A673 (cell line): ENCODE data around the gene S100A3. TPM values are rescaled to one million over a fixed set of nuclear protein-coding genes. Genes with fewer than 3 reads are reported as not detected.
"Not testable (repeated sequence)": the region's sequence is repeated elsewhere in the genome, so short reads cannot be mapped to it uniquely, and the experiment has no call there.

Experiments used
- BruUV-seq: library from RNA; stranded (reverse); fragments of 400-500 nt; replicated peaks from 2 replicates; lab custom pipeline; 2021; lab: Mats Ljungman, UMichigan
- CTCF ChIA-PET: fragments of 300-600 bp; sonication (Branson Sonifier 250); formaldehyde crosslinking; loops from one replicate; lab custom pipeline; 2022; ENCODE audit warnings: antibody characterized with exemption; lab: Charles Lee
- POLR2A ChIA-PET: fragments of 300-600 bp; sonication (Branson Sonifier 250); formaldehyde crosslinking; loops from one replicate; lab custom pipeline; 2022; ENCODE audit warnings: antibody characterized with exemption; ENCODE audit not compliant: low non-redundant PET; lab: Charles Lee
- DNase-seq: peaks from one replicate; pipeline ENCODE4 v3.0.0-alpha.2; 2015; ENCODE audit warnings: low spot score
- H3K27ac ChIP-seq: fragments of 200-600 bp; sonication (generic); 2 replicates; pipeline ENCODE4 v1.5.1; 2016; ENCODE audit warnings: mixed run types, low read depth, mild to moderate bottlenecking, mixed read lengths, antibody characterized with exemption, low read length; ENCODE audit not compliant: poor library complexity, severe bottlenecking
- H3K27me3 ChIP-seq: fragments of 200-600 bp; sonication (generic); replicated peaks from 2 replicates; pipeline ENCODE4 v1.6.1; 2017; ENCODE audit warnings: mixed run types, low read depth, mild to moderate bottlenecking, mixed read lengths, antibody characterized with exemption, low read length; ENCODE audit not compliant: insufficient read depth, poor library complexity
- H3K36me3 ChIP-seq: fragments of 200-600 bp; sonication (generic); 2 replicates; pipeline ENCODE4 v1.6.1; 2016; ENCODE audit warnings: mixed run types, mild to moderate bottlenecking, mixed read lengths, antibody characterized with exemption, low read length; ENCODE audit not compliant: insufficient read depth, poor library complexity, severe bottlenecking
- H3K4me1 ChIP-seq: fragments of 200-600 bp; sonication (generic); 2 replicates; pipeline ENCODE4 v1.6.1; 2017; ENCODE audit warnings: mixed run types, mild to moderate bottlenecking, mixed read lengths, antibody characterized with exemption, low read length; ENCODE audit not compliant: insufficient read depth, poor library complexity, severe bottlenecking
- H3K4me3 ChIP-seq: fragments of 200-600 bp; sonication (generic); 2 replicates; pipeline ENCODE4 v1.5.1; 2016; ENCODE audit warnings: low read depth, mixed run types, mild to moderate bottlenecking, mixed read lengths, low read length; ENCODE audit not compliant: poor library complexity, severe bottlenecking
- H3K9me3 ChIP-seq: fragments of 200-600 bp; sonication (generic); 2 replicates; pipeline ENCODE4 v1.6.1; 2016; ENCODE audit warnings: mixed run types, low read depth, mild to moderate bottlenecking, mixed read lengths, antibody characterized with exemption, low read length; ENCODE audit not compliant: poor library complexity, severe bottlenecking
- EZH2 ChIP-seq: fragments of 200-600 bp; sonication (generic); IDR thresholded peaks from 2 replicates; pipeline ENCODE4 v1.6.1; 2017; ENCODE audit warnings: borderline replicate concordance, low read depth, mild to moderate bottlenecking, mixed read lengths, antibody characterized with exemption, low read length; ENCODE audit not compliant: poor library complexity, severe bottlenecking
- intact Hi-C: fragments of 100-400 bp; cut with micrococcal nuclease; formaldehyde crosslinking; loops from one replicate; pipeline ENCODE4 v1.10.0; 2022; ENCODE audit not compliant: unreplicated experiment
- total RNA-seq: library from RNA; stranded (reverse); gene quantifications from 2 replicates; pipeline ENCODE4 v1.2.3, GENCODE V29; 2021
- TF ChIP-seq, protein P1 (sequence below): fragments of 300-800, 200-600 bp; sonication (generic); conservative IDR thresholded peaks from 2 replicates; pipeline ENCODE4 v1.5.1; 2017; ENCODE audit warnings: low read depth, mild to moderate bottlenecking, antibody characterized with exemption, low read length, moderate library complexity, mixed read lengths

S100A3 gene
- total RNA-seq, 1 experiment from 2014 or later = 0.99 TPM

DNA sequence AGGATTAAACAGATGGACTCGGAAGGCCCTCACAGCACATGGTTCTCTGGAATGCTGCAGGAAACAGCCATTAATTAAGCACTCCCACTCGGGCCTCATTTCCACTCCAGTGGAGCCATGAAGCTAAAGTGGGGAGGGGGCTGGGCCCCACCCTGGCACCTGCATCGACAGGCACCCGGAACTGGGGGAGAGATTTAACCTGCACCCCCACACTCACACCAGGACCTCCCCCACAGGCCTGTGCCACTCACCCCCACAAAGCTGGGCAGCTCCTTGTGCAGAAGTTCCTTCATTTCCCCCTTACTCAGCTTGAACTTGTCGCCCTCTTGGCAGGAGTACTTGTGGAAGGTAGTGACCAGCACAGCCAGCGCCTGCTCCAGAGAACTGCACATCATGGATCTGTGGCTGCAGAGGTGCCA lies 14.4 kb upstream of the S100A3 start:
- no peaks in the 10 kb centered on the region for H3K9me3 ChIP-seq
- DNase-seq = no peak
- no peak overlapping the region for H3K27ac ChIP-seq
- no peaks in the 10 kb centered on the region for H3K36me3 ChIP-seq
- ChIA-PET POLR2A (no interaction called here), CTCF (no interaction called here)
- peaks cover 30% of the 10 kb centered on the region for H3K4me1 ChIP-seq
- TF ChIP-seq, protein P1, sequence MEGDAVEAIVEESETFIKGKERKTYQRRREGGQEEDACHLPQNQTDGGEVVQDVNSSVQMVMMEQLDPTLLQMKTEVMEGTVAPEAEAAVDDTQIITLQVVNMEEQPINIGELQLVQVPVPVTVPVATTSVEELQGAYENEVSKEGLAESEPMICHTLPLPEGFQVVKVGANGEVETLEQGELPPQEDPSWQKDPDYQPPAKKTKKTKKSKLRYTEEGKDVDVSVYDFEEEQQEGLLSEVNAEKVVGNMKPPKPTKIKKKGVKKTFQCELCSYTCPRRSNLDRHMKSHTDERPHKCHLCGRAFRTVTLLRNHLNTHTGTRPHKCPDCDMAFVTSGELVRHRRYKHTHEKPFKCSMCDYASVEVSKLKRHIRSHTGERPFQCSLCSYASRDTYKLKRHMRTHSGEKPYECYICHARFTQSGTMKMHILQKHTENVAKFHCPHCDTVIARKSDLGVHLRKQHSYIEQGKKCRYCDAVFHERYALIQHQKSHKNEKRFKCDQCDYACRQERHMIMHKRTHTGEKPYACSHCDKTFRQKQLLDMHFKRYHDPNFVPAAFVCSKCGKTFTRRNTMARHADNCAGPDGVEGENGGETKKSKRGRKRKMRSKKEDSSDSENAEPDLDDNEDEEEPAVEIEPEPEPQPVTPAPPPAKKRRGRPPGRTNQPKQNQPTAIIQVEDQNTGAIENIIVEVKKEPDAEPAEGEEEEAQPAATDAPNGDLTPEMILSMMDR = no peak
- no peak for TF ChIP-seq EZH2
- no peak overlapping the region for H3K4me3 ChIP-seq
- BruUV-seq = no TSS peak
- no peaks in the 10 kb centered on the region for H3K27me3 ChIP-seq
- intact Hi-C loops = no loop called here

GRCh38 chr1:153562021-153562420 lies 13.0 kb upstream of the S100A3 start:
- H3K4me1 ChIP-seq = peaks cover 20% of the 10 kb centered on the region
- H3K9me3 ChIP-seq, H3K4me3 ChIP-seq, POLR2A ChIA-PET, DNase-seq, H3K36me3 ChIP-seq, H3K27me3 ChIP-seq, intact Hi-C loops, H3K27ac ChIP-seq, BruUV-seq, CTCF ChIA-PET: not testable (repeated sequence)

DNA sequence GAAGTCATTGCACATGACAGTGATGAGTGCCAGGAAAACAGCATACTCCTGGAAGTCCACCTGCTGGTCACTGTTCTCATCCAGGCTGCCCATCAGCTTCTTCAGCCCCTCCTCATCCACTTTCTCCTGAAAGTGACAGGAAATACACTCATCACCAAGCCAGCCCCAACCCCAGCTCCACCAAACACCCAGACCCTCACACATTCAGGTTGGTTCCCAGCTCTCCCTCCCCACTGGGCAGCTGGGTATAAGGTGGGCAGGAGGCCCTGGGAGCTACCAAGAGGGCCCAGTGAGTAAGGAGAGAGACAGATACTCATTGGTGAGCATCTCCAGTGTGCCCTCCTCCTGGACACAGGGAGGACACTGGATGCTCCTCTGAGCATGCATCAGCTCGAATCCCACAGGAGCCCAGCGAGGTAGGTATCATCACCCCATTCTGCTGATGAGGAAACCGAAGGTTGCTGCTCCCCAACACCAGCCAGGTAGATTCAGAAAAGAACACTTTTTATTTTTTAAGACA lies 12.5 kb upstream of the S100A3 start:
- ChIA-PET POLR2A (no interaction called here), CTCF (no interaction called here)
- intact Hi-C loops = no loop called here
- no peaks in the 10 kb centered on the region for H3K9me3 ChIP-seq
- DNase-seq = no peak
- H3K27me3 ChIP-seq = no peaks in the 10 kb centered on the region
- H3K4me3 ChIP-seq = no peak overlapping the region
- no peak overlapping the region for H3K27ac ChIP-seq
- H3K36me3 ChIP-seq = no peaks in the 10 kb centered on the region
- no TSS peak for BruUV-seq
- no peak for TF ChIP-seq EZH2
- TF ChIP-seq, protein P1 = no peak
- peaks cover 15% of the 10 kb centered on the region for H3K4me1 ChIP-seq
